Neural cell (in vitro differentiated cells): ENCODE results near the gene TULP4. TPM values are rescaled to one million over a fixed set of nuclear protein-coding genes. Genes with fewer than 3 reads are reported as not detected.

Experiments
- H2AFZ ChIP-seq: fragments of 200-600, 300-800 bp; sonication (generic), shearing (Covaris generic); 2 replicates; pipeline ENCODE4 v1.6.0; 2014; ENCODE audit warnings: low read depth, mild to moderate bottlenecking, antibody characterized with exemption, low read length, moderate library complexity
- H3F3A ChIP-seq: fragments of 200-600 bp; shearing (Covaris generic); 2 replicates; pipeline ENCODE4 v1.6.1; 2016; ENCODE audit warnings: mild to moderate bottlenecking, moderate library complexity, mixed read lengths, antibody characterized with exemption, low read length; ENCODE audit not compliant: insufficient read depth, poor library complexity, severe bottlenecking
- H3K27ac ChIP-seq: fragments of 200-600, 300-800 bp; sonication (generic), shearing (Covaris generic); 2 replicates; pipeline ENCODE4 v1.5.1; 2014; ENCODE audit warnings: mild to moderate bottlenecking, low read length, moderate library complexity
- H3K27me3 ChIP-seq: fragments of 300-800, 200-600 bp; sonication (generic), shearing (Covaris generic); 2 replicates; pipeline ENCODE4 v1.6.0; 2014; ENCODE audit warnings: mild to moderate bottlenecking, low read depth, low read length, moderate library complexity; ENCODE audit not compliant: insufficient read depth
- H3K36me3 ChIP-seq: fragments of 300-800, 200-600 bp; sonication (generic), shearing (Covaris generic); 2 replicates; pipeline ENCODE4 v1.5.1; 2014; ENCODE audit warnings: mild to moderate bottlenecking, antibody characterized with exemption, low read length, moderate library complexity; ENCODE audit not compliant: insufficient read depth
- H3K4me2 ChIP-seq: fragments of 300-800, 200-600 bp; sonication (generic), shearing (Covaris generic); 2 replicates; pipeline ENCODE4 v1.6.0; 2014; ENCODE audit warnings: mild to moderate bottlenecking, low read length
- H3K4me3 ChIP-seq: fragments of 300-800, 200-600 bp; sonication (generic), shearing (Covaris generic); 2 replicates; pipeline ENCODE4 v1.5.1; 2014; ENCODE audit warnings: mild to moderate bottlenecking, low read length, moderate library complexity
- H3K79me2 ChIP-seq: fragments of 200-600 bp; shearing (Covaris generic); replicated peaks from 2 replicates; pipeline ENCODE4 v1.6.0; 2014; ENCODE audit warnings: mild to moderate bottlenecking, low read length, moderate library complexity; ENCODE audit not compliant: insufficient read depth
- H3K9ac ChIP-seq: fragments of 300-800, 200-600 bp; sonication (generic), shearing (Covaris generic); 2 replicates; pipeline ENCODE4 v1.6.1; 2016; ENCODE audit warnings: mild to moderate bottlenecking, low read length, mixed read lengths
- H3K9me2 ChIP-seq: fragments of 200-600 bp; shearing (Covaris generic); 2 replicates; pipeline ENCODE4 v1.6.1; 2016; ENCODE audit warnings: mild to moderate bottlenecking, low read length, mixed read lengths; ENCODE audit not compliant: insufficient read depth
- H3K9me3 ChIP-seq: fragments of 200-600, 300-800 bp; sonication (generic), shearing (Covaris generic); 2 replicates; pipeline ENCODE4 v1.6.1; 2016; ENCODE audit warnings: mild to moderate bottlenecking, mixed run types, low read length, moderate library complexity, mixed read lengths
- H4K20me1 ChIP-seq: fragments of 200-600 bp; shearing (Covaris generic); 2 replicates; pipeline ENCODE4 v1.6.1; 2016; ENCODE audit warnings: mild to moderate bottlenecking, mixed run types; ENCODE audit not compliant: insufficient read depth
- CTCF ChIP-seq: fragments of 450-650 bp; IDR thresholded peaks from 2 replicates; pipeline ENCODE4 v1.5.1; 2014; ENCODE audit warnings: antibody characterized with exemption, mild to moderate bottlenecking, moderate library complexity; ENCODE audit not compliant: poor library complexity, severe bottlenecking
- EP300 ChIP-seq: fragments of 450-650 bp; conservative IDR thresholded peaks from 2 replicates; pipeline ENCODE4 v1.6.1; 2014; ENCODE audit warnings: antibody characterized with exemption, mild to moderate bottlenecking, moderate library complexity; ENCODE audit not compliant: poor library complexity, severe bottlenecking
- EZH2 ChIP-seq: fragments of 200-600, 300-800 bp; shearing (Covaris generic), sonication (generic); IDR thresholded peaks from 2 replicates; pipeline ENCODE4 v1.6.1; 2014; ENCODE audit warnings: antibody characterized with exemption, low read length, borderline replicate concordance, mild to moderate bottlenecking; ENCODE audit not compliant: insufficient read depth, poor library complexity, severe bottlenecking
- MXI1 ChIP-seq: fragments of 450-650 bp; conservative IDR thresholded peaks from 2 replicates; pipeline ENCODE4 v1.6.1; 2014; ENCODE audit warnings: antibody characterized with exemption, mild to moderate bottlenecking; ENCODE audit not compliant: poor library complexity, severe bottlenecking
- POLR2AphosphoS5 ChIP-seq: IDR thresholded peaks from 2 replicates; pipeline ENCODE4 v1.6.1; 2012
- RAD21 ChIP-seq: fragments of 450-650 bp; conservative IDR thresholded peaks from 2 replicates; pipeline ENCODE4 v1.6.1; 2014; ENCODE audit warnings: antibody characterized with exemption, mild to moderate bottlenecking, moderate library complexity
- SMC3 ChIP-seq: fragments of 450-650 bp; conservative IDR thresholded peaks from 2 replicates; pipeline ENCODE4 v1.6.1; 2014; ENCODE audit warnings: antibody characterized with exemption, mild to moderate bottlenecking, moderate library complexity; ENCODE audit not compliant: poor library complexity
- TAF1 ChIP-seq: IDR thresholded peaks from 2 replicates; pipeline ENCODE4 v1.6.1; 2012; ENCODE audit warnings: low read depth
- polyA plus RNA-seq: library from polyadenylated mRNA; depleted of rRNA; stranded (reverse); fragments of >200 nt; gene quantifications from 2 replicates; pipeline ENCODE4 v1.2.3, GENCODE V29; 2014
- TF ChIP-seq, protein P1 (sequence below): IDR thresholded peaks from 2 replicates; pipeline ENCODE4 v1.6.1; 2012; ENCODE audit warnings: borderline replicate concordance

The TULP4 gene
- polyA plus RNA-seq, 1 donor from 2014 or later, result 30.6 TPM

DNA sequence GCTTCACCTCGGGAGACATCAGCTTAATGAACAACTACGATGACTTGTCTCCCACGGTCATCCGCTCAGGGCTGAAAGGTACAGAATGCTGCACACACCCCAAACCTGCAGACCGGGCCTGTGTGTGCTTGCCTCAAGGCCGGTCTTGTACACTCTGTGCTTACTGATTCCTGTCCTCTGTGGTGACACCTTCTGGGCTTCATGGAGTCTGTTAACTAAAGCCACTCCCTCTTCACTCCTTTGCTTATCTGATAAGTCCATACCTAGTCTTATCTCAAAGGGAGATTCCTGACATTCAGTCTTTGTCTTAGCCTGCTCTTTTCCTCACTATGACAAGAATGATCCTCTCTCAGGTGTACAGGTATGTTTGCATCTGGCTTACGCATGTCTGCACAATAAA lies 139.9 kb downstream of the TULP4 start:
- Histone ChIP-seq H2AFZ (no peak overlapping the region), H3K4me3 (no peak overlapping the region), H3K9me2 (no peaks in the 10 kb centered on the region), H3K9ac (no peak overlapping the region), H3K36me3 (peaks cover 8% of the 10 kb centered on the region), H4K20me1 (no peaks in the 10 kb centered on the region), H3K79me2 (no peaks in the 10 kb centered on the region), H3K27me3 (no peaks in the 10 kb centered on the region), H3F3A (no peaks in the 10 kb centered on the region), H3K9me3 (no peaks in the 10 kb centered on the region), H3K27ac (no peak overlapping the region), H3K4me2 (no peak overlapping the region)
- TF ChIP-seq TAF1, result no peak
- no peak for TF ChIP-seq EP300
- TF ChIP-seq SMC3, result no peak
- no peak for TF ChIP-seq CTCF
- TF ChIP-seq EZH2, result no peak
- no peak for TF ChIP-seq POLR2AphosphoS5

GRCh38 chr6:158457131-158457530 lies 144.9 kb downstream of the TULP4 start:
- TF ChIP-seq EZH2 (no peak), CTCF (no peak), POLR2AphosphoS5 (no peak), TAF1 (no peak), EP300 (no peak), MXI1 (no peak), RAD21 (no peak), SMC3 (no peak)
- TF ChIP-seq, protein P1, sequence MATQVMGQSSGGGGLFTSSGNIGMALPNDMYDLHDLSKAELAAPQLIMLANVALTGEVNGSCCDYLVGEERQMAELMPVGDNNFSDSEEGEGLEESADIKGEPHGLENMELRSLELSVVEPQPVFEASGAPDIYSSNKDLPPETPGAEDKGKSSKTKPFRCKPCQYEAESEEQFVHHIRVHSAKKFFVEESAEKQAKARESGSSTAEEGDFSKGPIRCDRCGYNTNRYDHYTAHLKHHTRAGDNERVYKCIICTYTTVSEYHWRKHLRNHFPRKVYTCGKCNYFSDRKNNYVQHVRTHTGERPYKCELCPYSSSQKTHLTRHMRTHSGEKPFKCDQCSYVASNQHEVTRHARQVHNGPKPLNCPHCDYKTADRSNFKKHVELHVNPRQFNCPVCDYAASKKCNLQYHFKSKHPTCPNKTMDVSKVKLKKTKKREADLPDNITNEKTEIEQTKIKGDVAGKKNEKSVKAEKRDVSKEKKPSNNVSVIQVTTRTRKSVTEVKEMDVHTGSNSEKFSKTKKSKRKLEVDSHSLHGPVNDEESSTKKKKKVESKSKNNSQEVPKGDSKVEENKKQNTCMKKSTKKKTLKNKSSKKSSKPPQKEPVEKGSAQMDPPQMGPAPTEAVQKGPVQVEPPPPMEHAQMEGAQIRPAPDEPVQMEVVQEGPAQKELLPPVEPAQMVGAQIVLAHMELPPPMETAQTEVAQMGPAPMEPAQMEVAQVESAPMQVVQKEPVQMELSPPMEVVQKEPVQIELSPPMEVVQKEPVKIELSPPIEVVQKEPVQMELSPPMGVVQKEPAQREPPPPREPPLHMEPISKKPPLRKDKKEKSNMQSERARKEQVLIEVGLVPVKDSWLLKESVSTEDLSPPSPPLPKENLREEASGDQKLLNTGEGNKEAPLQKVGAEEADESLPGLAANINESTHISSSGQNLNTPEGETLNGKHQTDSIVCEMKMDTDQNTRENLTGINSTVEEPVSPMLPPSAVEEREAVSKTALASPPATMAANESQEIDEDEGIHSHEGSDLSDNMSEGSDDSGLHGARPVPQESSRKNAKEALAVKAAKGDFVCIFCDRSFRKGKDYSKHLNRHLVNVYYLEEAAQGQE, result no peak
- no peaks in the 10 kb centered on the region for H3K9me3 ChIP-seq
- H3F3A ChIP-seq, result no peaks in the 10 kb centered on the region
- no peak overlapping the region for H3K27ac ChIP-seq
- no peak overlapping the region for H3K4me3 ChIP-seq
- H3K79me2 ChIP-seq, result no peaks in the 10 kb centered on the region
- H3K9ac ChIP-seq, result no peak overlapping the region
- H3K36me3 ChIP-seq, result peaks cover 7% of the 10 kb centered on the region
- H3K4me2 ChIP-seq, result no peak overlapping the region
- no peak overlapping the region for H2AFZ ChIP-seq
- no peaks in the 10 kb centered on the region for H3K9me2 ChIP-seq
- H3K27me3 ChIP-seq, result no peaks in the 10 kb centered on the region
- H4K20me1 ChIP-seq, result no peaks in the 10 kb centered on the region
